Dermis blood vessel endothelial cell (primary cell): Measurements from ENCODE around the gene ADGRA3. TPM values are rescaled to one million over a fixed set of nuclear protein-coding genes. Genes with fewer than 3 reads are reported as not detected.
A peak's percentile ranks its signal among the peaks of the same experiment; 100 is the strongest.

Experiments used
- DNase-seq: peaks from one replicate; pipeline ENCODE4 v3.0.0; 2010
- total RNA-seq: library from RNA; depleted of rRNA; stranded (reverse); fragments of >200 nt; gene quantifications from 2 replicates; pipeline ENCODE4 v1.2.3, GENCODE V29; 2014

ADGRA3 gene
- total RNA-seq, 1 donor from 2014 or later, result 11.7 TPM

DNA sequence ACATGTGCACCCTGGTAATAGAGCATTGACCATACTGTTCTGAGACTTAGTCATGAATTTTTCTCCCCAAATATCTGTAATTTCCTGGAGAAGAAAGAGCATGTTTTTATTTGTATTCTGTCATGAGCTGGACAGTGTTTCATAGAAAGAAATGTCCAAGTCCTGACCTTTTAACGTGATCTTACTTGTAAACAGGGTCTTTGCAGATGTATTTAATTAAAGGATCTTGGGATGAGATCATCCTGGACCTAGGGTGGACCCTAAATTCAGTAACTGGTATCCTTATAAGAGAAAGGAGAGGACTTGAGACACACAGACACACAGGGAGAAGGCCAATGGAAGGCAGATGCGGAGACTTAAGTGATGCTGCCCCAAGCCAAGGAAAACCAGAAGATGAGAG, 3.6 kb downstream of the ADGRA3 start:
- no peak for DNase-seq

DNA sequence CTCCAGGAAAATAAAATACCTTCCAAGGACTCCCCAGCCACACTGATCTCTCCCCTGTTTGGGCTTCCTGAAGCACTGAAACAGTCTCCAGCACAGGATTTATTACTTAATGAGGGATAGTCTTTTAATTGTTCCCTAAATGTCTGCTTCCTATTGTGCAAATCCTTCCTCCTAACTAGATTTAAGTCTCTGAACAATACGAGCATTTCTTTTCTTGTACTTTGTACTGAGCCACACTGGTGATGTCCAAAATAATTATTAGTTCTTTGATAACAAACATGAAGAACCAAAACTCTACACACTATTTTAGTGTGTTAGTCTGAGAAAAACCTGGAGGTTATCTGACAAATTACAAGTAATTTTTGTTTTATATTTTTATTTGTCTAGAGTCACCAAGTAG, 5.1 kb downstream of the ADGRA3 start:
- DNase-seq, result no peak

DNA sequence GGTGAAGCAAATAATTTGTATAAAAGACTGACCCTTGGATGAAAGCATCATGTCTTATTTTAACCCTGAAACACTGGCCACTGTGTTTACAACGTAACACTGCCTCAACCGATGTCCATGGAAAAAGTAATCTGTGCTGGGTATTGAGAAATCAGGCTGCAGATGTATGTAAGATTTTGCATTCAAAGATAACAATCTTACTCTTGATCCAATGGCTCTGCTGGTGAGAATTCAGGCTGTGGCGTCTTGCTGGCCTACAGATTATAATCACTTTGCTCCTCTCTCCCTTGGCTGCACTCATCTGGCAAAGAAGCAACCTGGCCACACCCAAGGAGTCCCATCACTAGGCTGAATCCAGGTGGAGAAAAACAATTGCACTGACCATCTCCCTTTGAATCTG, 7.5 kb downstream of the ADGRA3 start:
- DNase-seq, result no peak

DNA sequence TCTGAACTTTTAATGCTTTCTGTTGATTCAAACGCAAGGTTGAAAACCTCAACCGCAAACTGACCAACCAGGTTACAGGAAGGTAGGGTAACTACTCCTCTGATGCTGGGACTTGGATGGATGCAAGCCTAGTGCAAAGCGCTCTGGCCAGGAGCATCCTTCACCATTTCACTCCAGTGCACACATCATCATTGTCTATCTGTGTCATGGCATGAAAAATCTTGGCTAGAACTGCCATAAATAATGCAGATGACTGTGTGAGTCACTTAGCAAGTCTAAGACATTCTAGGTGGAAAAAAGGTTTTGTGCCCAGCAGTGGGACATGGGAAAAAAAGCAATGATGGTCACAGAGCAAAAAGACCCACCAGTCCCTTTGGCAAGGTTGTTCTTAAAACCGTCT, 10.9 kb downstream of the ADGRA3 start:
- no peak for DNase-seq

DNA sequence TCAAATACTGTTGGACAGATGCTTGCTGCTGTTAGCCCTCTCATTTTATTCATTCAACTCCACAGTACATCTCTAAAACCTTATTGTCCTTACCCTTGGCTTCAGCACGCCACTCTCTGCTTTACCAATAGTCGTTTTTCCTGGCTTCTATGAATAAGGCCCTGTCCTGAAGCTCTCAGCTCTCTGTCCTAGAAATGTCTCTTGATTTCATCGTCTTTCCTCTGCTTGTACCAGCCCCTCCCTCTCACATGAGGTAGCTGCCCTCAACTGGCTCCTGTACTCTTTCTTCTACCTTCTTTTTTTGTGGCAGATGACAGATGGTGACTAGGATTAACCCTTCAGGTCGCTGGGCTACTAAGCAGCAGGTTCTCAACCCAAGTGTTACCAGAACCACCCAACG, 11.4 kb downstream of the ADGRA3 start:
- DNase-seq, result no peak

DNA sequence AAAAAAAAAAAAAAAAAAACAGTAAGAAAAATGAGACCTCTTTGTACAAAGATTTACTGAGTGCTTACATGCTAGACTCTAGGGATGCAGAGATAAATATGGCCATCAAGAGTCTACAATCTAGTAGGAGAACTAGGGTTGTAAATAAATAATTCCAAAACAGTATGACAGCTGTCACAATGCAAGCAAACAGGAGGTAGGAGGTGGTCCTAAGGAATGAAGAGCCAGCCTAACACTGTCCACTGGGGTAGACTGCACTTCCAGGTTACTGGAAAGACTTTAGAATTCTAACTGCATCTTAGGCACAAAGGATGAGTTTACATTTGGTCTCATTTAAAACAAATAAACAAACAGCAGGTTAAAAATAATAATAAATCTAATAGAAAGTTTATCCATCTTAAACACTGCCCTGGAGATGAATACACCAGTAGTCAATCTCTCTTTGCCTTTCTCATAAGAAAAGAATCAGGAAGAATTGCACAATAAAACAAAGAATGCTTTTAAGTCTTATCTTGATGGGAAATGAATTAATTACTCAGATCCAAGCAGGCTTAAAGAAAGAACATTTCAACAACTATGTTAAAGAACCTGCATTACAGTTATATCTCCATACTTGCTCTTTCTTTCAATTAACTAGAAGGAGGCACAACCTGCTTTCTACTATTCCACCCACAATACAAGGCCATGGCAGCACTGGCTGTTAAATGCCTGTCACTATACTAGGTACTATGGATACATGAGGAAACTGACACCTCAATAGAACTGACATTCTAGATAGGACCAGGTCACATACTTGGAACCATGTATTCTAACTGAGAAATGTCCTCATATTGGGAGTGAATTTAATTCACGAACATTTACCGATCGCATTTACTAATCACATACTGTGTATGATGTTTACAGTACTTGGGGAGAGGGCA, 12.7 kb downstream of the ADGRA3 start:
- peak; percentile 7 for DNase-seq

DNA sequence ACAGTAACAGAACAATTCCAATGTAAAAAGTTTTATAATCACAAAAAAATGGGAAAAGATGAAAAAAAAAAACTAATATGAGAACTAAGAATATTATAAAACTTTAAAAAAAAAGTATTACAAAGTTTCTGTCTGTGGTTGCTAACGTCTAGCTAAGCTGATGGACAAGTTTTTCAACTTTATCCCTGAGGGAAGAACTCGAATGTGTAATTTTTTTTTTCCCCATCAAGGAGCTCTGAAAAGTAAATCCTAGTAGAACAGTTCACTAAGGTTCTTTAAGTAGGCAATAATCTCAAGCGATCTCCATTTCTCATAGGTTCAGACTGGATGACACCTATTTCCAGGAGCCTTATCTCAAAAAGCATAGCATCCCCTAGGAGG, 14.2 kb downstream of the ADGRA3 start:
- DNase-seq, result no peak

DNA sequence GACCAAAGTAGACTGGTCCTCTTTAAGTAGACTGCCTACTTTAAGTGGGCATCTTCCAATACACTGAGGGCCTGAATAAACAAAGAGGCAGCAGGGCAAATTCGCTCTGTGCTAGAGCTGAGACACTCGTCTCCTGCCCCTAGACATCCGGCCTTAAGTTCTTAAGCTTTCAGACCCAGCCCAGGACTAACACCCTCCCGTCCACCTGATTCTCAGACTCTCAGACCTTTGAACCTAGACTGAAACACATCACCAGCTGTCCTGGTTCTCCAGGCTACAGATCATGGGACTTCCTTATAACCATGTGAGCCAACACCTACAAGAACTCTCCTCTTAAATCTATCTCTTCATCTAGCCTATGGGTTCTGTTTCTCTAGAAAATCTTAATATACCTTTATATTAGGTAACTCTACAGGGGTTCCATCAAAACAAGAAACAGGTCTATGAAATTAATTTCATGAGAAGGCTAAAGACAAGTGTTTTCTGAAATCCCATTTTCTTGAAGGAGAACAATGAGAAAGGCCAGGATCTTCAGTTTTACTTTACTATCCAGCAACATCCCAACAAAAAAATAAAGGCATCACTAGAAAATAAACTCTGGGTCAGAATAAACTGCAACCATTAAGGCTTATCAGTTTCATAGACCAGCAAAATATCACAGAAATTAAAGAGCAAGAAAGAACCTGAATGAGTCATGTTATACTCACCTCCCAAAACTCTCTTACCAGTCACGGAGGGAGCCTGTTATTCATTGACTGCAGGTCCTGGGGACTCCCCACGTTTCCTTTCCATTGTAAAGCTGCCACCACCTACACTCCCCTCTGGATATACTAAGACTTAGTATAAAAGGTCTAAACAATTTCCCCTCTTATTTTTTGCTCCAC, 14.8 kb downstream of the ADGRA3 start:
- DNase-seq, result peak; percentile 59

DNA sequence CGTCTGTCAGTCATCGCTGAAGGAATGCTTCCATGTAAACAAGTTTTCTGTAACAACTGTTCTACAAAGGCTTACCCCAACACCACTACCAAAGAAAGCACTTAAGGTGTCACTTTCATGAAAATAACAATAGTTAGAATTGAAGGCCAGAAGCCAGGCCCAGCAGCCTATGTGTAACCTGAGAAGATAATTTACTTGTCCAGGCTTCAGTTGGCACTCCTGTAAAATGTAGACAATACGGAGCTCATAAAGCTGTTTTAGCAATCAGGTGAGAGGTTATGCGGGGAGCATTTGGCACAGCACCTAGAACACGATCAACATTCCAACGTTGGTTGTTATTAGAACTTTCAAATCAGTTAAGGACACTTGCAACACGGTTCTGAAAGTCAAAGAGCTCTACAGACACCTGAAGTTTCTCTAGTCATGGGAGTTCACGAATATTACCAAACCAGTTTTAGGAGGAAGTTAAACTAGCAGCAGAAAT, 15.7 kb downstream of the ADGRA3 start:
- no peak for DNase-seq

DNA sequence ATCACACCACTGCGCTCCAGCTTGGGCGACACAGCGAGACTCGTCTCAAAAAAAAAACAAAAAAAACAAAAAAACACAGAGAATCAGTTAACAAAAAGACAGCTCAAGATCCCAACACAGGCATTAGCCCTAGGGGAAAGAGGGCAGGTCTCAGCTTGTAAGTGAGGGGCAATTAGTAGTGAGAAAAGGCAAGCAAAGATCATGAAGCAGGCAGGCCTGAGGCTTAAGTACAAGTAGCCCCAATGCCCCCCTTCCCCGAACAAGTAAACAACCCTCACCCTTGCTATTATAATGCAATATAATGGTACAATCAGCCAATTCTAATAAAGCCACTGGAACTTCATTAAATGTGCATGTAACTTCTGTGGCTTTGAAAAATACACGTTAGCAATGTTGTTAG, 17.0 kb downstream of the ADGRA3 start:
- no peak for DNase-seq

DNA sequence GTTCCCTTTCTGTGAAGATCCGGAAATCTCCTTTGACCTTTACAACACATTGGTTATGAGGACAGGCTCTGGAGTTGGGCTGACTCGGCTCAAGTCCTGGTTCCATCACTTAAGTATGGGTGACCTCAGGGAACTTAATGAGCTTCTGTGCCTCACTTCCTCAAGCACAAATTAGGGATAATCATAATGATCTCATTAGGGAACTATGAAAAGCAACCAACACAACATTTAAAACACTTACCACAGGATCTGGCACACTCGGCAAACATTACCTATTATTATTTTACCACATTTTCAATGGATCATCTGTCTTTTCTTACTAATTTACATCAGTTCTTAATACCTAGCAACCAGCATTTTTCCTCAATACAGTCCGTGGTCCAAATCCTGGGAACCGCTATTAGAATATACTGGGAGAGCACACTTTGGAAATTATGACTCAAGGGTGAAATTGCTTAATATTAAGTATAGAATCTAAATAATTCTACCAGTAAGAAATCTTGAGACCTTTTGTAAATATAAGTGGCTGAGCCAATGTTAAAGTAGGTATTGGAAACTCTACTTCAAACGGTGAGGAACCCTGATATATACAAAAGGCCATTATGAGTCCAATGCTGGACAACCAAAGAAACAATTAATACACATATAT, 19.6 kb downstream of the ADGRA3 start:
- no peak for DNase-seq

DNA sequence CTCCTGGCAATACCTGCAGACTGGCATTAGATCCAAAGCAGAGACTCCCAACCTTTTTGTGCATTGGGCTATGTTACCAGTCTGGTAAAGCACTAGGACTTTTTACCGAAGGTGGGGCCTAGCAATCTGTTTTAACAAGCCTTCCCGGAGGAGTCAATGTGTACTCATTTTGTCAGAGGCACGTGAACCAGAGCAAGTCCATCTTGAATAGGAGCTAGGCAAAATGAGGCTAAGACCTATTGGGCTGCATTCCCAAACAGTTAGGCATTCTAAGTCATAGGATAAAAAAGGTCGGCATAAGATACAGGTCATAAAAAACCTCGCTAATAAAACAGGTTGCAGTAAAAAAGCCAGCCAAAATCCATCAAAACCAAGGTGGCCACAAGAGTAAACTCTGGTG, 22.3 kb downstream of the ADGRA3 start:
- DNase-seq, result no peak

DNA sequence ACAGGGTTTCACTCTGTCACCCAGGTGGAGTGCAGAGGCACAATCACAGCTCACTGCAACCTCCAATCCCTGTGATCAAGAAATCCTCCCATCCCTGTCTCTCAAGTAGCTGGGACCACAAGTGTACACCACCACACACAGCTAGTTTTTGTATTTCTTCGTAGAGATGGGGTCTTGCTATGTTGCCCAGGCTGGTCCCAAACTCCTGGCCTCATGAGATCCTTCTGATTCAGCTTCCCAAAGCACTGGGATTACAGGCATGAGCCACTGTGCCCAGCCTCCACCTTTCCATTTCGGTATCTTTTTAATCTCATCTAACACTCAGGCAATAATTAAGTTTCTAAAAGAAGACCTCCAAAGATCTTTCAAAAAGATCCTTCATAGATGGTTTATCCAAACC, 22.9 kb downstream of the ADGRA3 start:
- DNase-seq, result no peak

DNA sequence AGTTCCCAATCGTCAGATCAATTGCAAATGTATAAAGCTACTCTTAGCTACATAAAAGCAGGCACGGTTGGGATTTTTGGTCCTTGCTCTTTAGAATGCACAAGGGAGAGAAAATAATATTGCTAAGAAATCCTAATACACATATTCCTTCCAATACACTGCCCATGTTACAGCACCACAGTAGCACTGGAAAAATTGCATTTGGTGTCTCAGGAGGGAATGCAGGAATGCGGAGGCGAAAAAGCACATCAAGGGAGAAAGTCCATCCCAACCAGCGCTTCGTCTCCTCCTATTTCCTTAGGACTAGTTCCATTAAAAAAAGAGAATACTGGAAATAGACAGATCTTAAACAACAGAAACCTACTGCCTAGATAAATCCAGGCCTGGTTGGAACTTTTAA, 23.9 kb downstream of the ADGRA3 start:
- no peak for DNase-seq

DNA sequence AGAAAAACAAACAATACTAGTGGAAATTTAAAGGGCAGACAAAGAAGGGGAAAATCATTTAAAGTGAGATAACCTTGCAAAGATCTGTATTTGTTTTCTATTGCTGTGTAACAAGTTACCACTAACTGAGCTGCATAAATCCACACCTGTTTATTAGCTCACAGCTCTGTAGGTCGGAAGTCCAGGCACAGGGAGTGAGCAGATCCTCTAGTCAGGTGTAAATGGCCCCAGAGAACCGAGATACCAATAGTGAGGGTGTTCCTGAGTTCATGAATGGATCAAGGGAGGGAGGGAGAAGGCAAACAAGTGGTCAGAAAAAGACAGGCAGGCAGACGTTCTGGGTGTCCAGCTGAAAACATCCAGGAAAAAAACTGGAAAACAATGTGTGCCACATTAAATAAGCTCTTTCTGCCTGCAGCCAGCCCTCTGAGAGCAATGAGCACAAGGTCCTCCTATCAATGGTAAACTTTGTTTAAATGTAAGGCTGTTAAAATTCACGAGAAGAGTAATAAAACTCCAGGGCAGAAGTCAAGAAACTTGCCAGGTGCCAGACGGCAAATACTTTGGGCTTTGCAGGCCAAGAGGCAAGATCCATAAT, 25.0 kb downstream of the ADGRA3 start:
- DNase-seq, result no peak

DNA sequence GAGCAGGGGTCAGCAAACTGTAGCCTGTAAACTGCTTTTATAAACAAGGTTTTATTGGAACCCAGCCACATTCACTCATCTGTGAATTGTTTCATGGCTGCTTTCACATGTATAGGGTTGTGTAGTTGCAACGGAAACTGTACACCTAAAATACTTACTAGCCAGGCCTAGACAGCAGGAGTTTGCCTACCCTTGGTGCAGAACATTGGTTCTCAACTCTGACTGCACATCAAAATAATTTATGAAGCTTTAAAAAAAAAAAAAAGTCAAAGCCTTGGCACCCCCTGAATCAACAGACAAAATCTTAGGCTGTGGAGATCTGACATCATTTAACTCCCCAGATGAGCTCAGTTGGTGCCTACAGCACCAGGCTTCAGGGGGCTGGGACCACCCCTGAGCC, 27.8 kb downstream of the ADGRA3 start:
- no peak for DNase-seq

DNA sequence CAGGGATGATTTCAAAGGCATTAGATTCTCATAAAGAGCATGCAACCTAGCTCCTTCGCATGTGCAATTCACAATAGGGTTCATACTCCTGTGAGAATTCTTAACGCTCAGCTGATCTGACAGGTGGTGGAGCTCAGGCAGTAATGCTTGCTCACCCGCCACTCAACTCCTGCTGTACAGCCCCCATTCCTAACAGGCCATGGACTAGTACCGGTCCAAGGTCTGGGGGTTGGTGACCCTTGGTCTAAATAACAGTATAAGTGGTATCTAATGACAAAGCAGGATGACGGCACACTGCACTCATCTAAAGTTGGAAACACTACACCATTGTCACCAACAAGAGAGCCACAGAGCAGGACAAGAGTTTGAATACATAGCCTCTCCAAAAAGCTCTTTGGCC, 28.5 kb downstream of the ADGRA3 start:
- DNase-seq, result no peak

DNA sequence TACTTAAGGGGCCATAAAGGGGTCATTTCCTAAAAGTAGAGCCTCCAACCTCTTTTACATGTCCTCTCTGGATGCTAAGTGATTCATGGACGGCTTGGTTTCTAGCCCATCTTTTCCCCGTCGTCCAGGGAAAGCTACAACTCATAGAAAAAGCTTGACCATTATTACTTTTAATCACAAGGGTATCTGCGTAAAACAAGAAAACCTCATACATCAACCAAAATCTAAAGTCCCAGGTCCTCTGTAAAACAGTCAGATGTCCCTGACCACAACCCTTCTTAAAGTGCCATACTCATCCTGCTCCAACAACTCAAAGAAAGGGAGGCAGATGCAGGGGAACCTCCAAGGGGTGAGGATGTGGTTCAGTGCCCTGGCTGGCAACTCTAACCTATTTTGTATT, 29.6 kb downstream of the ADGRA3 start:
- no peak for DNase-seq

DNA sequence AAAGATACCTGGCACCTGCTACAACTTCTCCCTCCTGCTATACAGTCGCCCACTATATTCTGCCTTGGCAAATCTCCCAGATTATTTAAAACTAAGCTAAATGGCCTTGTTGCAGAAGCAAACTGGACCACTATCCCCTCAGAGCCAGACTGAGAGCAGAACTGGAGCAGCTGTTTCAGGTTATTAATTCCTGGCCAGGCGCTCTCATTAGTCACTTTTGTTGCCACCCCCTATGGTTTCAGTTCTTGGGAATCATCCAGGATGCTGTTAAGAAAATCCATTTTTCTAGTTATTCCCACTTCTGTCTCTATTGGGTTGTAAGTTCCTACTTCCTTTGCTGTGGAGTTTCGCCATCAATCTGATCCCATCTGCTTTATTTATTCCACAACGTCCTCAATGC, 30.1 kb downstream of the ADGRA3 start:
- no peak for DNase-seq

DNA sequence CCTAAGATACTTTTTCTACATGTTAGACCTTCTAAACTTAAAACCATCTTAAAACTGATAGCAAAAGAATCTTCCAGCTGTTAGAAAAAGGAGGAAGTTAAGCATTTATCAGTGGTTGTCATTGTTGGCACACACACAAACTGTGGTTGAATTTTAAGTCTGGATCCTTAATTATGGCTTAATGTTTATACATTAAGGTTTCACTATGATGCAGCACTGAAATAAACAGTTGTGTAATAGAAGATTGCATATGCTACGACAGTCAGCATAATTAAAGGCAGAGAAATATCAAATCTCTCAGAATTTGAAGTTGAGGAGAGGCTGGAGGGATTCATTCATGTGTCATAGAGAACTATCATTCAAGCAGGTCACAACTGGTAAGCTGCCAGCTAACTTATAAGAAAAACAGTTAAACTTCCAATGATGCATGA, 32.3 kb downstream of the ADGRA3 start:
- DNase-seq, result no peak

DNA sequence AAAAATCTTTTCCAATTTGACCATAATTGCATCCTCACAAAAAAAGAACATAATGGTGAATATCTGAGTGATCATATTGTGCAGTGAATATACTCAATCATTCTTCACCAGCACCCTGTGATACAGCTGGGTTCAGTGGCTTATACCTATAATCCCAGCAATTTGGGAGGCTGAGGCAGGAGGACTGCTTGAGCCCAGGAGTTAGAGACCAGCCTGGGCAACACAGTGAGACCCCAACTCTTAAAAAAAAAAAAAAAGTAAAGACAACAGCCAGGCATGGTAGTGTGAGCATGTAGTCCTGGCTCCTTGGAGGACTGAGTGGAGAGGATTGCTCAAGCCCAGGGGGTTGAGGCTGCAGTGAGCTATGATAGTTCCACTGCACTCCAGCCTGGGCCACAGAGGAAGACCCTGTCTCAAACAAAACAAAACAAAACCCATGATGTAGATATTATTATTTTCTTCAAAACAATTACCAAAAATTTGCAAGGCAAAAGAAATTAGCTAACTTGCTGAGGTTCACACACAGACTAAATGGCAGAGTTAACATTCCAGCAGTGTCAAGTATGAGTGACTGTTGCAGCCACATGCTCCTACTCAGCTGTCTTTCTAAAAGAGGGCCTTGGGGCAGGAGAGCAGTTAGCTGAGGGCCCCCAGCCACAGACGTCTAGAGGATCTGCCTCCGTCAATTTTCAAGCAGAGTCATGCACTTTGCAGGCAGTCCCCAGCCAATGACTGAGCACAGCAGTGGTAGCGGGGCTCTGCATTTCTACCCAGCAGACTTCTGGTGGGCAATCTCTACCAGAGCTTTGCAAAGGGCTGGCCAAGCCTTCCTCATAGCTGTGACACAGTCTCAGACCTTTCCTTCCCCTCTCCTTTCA, 33.4 kb downstream of the ADGRA3 start:
- no peak for DNase-seq
